Psoas muscle (tissue), 8 donors: ENCODE results near the gene PALD1. TPM values are rescaled to one million over a fixed set of nuclear protein-coding genes. Genes with fewer than 3 reads are reported as not detected.

Experiments
- ATAC-seq, 4 donors: fragments of 200-7000 bp; cut with Tn5 transposase; one replicate each; pipeline ENCODE4 v1.9.1; 2020; ENCODE audit warnings: moderate library complexity in 3 of 4, mild to moderate bottlenecking in 2 of 4
- DNase-seq, 2 donors: peaks; one replicate each; pipeline ENCODE4 v3.0.0-alpha.2; 2020
- H3K27ac ChIP-seq: fragments of 200-600 bp; one replicate; pipeline ENCODE4 v1.8.0; 2022
- H3K27me3 ChIP-seq, 3 donors: fragments of 200-600 bp in 1 of 3; one replicate each; pipeline versions ENCODE4 v1.6.1 to v1.8.0; 2013 to 2022; ENCODE audit warnings: low read length in 2 of 3, mild to moderate bottlenecking in 2 of 3, moderate library complexity in 1 of 3; ENCODE audit not compliant: insufficient read depth in 3 of 3
- H3K36me3 ChIP-seq, 2 donors: fragments of 200-600 bp in 1 of 2; one replicate each; pipeline versions ENCODE4 v1.6.1 to v1.8.0; 2013 to 2022; ENCODE audit warnings: low read depth in 1 of 2, mild to moderate bottlenecking in 1 of 2, moderate library complexity in 1 of 2; ENCODE audit not compliant: insufficient read depth in 1 of 2
- H3K4me1 ChIP-seq: fragments of 200-600 bp; one replicate; pipeline ENCODE4 v1.8.0; 2022
- H3K4me3 ChIP-seq: fragments of 200-600 bp; one replicate; pipeline ENCODE4 v1.8.0; 2022; ENCODE audit warnings: mild to moderate bottlenecking
- H3K9me3 ChIP-seq: fragments of 200-600 bp; one replicate; pipeline ENCODE4 v1.8.0; 2022
- WGBS, 3 donors: extraction: QIAGEN DNeasy Blood & Tissue Kit; methylation state at CpG; one replicate each; pipeline versions ENCODE4 v1.1.6 to v1.1.7; 2013; 5-methylcytosine and 5-hydroxymethylcytosine counted together
- intact Hi-C, 2 donors: fragments of 100-400 bp; cut with DNase I; formaldehyde crosslinking; loops; one replicate each; pipeline versions ENCODE4 v1.11.0 to v1.14.2; 2022
- polyA plus RNA-seq, 3 donors: library from polyadenylated mRNA; stranded (reverse); fragments of 200-250 nt; gene quantifications; one replicate each; pipeline ENCODE4 v1.2.3, GENCODE V29; 2013
- total RNA-seq, 4 donors: library from RNA; stranded (reverse); fragmentation: NEBNext Ultra II Directional in 2 of 4; extraction: Animal tissue kit (Norgen Biotek cat#: 25700) in 2 of 4; gene quantifications; one replicate each; pipeline versions ENCODE4 v1.2.1 to v1.2.4, GENCODE V29; 2021 to 2023
- TF ChIP-seq, protein P1 (sequence below): fragments of 200-600 bp; IDR thresholded peaks from one replicate; pipeline ENCODE4 v1.8.0; 2022; ENCODE audit warnings: antibody characterized with exemption
- donor health status: healthy with polysubstance abuse.
- donor health status: DM: no; HTN: no; CAD: no; lungs with moderate emphysema.
- donor health status: Bipolar disorder and iron deficiency.
- donor health status: healthy.
- donor health status: DM: yes; HTN: yes; CAD: no.
- donor health status: DM: no; HTN: no; CAD: no.
- donor health status: DM: no; HTN: no; CAD: no.
- donor health status: DM: yes; HTN: yes; CAD: no.

Gene PALD1
- total and polyA plus RNA-seq, 7 donors: 1.0 to 4.0 (median 2.8) TPM

DNA sequence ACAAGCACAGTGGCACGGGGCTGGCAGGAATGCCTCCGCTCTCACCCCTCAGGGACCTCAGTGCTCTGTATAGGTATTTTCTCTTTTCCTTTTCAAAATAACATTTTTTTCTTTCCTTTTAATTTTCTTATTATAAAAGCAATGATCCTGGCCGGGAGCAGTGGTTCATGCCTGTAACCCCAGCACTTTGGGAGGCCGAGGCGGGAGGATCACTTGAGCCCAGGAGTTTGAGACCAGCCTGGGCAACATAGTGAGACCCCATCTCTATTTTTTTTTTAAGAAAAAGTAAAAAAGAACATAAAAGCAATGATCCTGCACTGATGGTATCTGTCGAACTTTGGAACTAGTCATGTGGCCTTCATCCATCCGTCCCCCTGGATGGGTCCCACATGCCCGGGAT, 120.8 kb downstream of the PALD1 start:
- WGBS, 3 donors: 97 to 98% (median 97%) methylated on average over 8 of the region's 8 CpGs
- no peak for DNase-seq
- TF ChIP-seq, protein P1, sequence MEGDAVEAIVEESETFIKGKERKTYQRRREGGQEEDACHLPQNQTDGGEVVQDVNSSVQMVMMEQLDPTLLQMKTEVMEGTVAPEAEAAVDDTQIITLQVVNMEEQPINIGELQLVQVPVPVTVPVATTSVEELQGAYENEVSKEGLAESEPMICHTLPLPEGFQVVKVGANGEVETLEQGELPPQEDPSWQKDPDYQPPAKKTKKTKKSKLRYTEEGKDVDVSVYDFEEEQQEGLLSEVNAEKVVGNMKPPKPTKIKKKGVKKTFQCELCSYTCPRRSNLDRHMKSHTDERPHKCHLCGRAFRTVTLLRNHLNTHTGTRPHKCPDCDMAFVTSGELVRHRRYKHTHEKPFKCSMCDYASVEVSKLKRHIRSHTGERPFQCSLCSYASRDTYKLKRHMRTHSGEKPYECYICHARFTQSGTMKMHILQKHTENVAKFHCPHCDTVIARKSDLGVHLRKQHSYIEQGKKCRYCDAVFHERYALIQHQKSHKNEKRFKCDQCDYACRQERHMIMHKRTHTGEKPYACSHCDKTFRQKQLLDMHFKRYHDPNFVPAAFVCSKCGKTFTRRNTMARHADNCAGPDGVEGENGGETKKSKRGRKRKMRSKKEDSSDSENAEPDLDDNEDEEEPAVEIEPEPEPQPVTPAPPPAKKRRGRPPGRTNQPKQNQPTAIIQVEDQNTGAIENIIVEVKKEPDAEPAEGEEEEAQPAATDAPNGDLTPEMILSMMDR: no peak
- no peak for ATAC-seq
- Histone ChIP-seq H3K4me1 (no peaks in the 10 kb centered on the region), H3K4me3 (no peak overlapping the region), H3K27me3 (no peaks in the 10 kb centered on the region), H3K27ac (no peak overlapping the region), H3K9me3 (no peaks in the 10 kb centered on the region), H3K36me3 (no peaks in the 10 kb centered on the region)
- intact Hi-C loops: no loop called here

DNA sequence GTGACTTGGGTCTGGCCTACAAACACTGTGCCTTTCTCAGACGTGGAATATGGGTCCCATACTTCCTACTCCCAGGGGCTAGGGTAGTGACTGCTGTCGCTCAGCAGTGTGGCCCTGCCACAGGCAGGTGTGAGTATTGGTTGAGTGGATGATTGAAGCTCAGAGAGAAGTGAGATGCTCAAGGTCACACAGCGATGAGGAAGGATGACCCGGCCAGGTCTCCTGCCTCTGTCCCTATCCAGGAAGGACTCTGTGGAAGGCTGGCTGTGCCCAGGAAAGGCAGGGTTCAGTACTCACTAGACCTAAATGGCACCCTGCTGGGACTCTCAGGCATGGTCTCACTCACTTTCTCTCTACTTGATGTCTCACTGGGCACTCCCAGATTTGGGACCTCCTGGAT, 121.2 kb downstream of the PALD1 start:
- Histone ChIP-seq H3K27me3 (no peaks in the 10 kb centered on the region), H3K4me1 (no peaks in the 10 kb centered on the region), H3K36me3 (no peaks in the 10 kb centered on the region), H3K4me3 (no peak overlapping the region), H3K9me3 (no peaks in the 10 kb centered on the region), H3K27ac (no peak overlapping the region)
- TF ChIP-seq, protein P1: no peak
- DNase-seq (no peak), ATAC-seq (no peak)
- intact Hi-C loops: no loop called here
- WGBS, 3 donors: 92 to 99% (median 97%) methylated on average over 4 of the region's 4 CpGs

DNA sequence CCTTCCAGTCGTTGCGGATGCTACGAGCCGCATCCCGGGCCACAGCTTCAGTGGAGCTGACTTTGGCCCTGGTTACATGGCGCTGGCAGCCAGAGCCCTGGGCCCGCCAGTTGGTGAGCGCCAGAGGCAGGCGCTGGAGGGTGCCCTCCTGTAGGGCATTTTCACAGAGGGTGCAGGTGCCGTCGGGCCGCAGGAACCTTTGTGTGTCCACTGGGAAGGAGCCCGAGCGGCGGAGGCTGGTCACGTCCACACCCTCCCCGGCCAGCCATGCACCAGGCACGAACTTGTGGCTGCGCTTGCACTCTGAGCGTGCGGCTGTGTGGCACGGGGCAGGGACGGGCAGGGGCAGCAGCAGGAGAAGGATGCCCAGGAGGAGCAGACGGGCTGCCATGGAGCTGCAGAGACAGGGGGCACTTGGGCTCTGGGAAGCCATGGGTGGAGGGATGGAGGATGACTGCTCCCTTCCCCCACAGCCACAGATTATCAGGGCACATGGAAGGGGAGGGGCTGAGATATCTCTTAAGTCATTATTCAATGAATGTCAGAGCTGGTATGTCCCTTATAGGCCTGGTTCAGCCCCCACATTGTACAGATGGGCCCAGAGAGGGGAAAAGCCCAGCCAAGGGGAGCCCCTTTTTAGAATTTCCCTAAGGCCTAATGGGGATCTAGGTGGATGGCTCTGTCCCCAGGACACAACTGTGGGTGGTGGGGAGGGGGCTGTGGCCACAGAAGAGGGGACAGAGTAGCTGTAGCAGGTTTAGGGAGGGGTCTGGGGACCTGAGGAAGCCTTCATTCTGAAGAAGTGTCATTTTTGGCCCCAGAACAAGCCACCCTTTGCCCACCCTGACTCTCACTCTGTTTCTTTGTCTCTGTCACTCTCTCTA, 122.2 kb downstream of the PALD1 start:
- Histone ChIP-seq H3K4me3 (no peak overlapping the region), H3K9me3 (no peaks in the 10 kb centered on the region), H3K36me3 (no peaks in the 10 kb centered on the region), H3K27me3 (no peaks in the 10 kb centered on the region), H3K27ac (no peak overlapping the region), H3K4me1 (no peaks in the 10 kb centered on the region)
- 95 to 98% (median 96%) methylated on average over 24 of the region's 24 CpGs for WGBS, 3 donors
- DNase-seq: no peak
- ATAC-seq: no peak
- intact Hi-C loops: no loop called here
- TF ChIP-seq, protein P1: no peak

DNA sequence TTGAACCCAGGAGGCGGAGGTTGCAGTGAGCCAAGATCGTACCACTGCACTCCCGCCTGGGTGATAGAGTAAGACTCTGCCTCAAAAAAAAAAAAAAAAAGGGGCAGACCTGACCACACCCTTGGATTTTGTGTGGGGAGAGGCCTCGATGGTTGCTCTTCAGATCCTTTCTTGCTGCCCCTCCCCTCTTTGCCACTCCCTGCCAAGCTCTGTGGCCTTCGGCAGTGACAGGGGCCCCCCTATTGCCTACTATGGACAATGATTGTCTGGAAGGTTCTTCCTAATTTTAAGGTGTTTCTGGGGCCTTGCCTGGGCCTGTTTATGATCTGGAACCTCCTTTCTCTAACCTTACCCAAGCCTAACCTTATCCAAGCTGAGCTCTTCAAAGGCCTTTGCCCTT, 123.2 kb downstream of the PALD1 start:
- Histone ChIP-seq H3K4me3 (no peak overlapping the region), H3K27me3 (no peaks in the 10 kb centered on the region), H3K36me3 (no peaks in the 10 kb centered on the region), H3K9me3 (no peaks in the 10 kb centered on the region), H3K27ac (no peak overlapping the region), H3K4me1 (no peaks in the 10 kb centered on the region)
- ATAC-seq (no peak), DNase-seq (no peak)
- 88 to 92% (median 88%) methylated on average over 5 of the region's 5 CpGs for WGBS, 3 donors
- TF ChIP-seq, protein P1: no peak
- intact Hi-C loops: no loop called here
